OCI-LY1 (cell line): ENCODE results near the gene L3MBTL3.

Experiments
- H2AFZ ChIP-seq: fragments of 200-600 bp; sonication (generic), shearing (Covaris generic); 2 replicates; pipeline ENCODE4 v1.6.0; 2014; ENCODE audit warnings: antibody characterized with exemption, mild to moderate bottlenecking, low read length
- H3F3A ChIP-seq: fragments of 200-600 bp; sonication (generic), shearing (Covaris generic); 2 replicates; pipeline ENCODE4 v1.6.0; 2014; ENCODE audit warnings: mild to moderate bottlenecking, antibody characterized with exemption, low read length, moderate library complexity; ENCODE audit not compliant: insufficient read depth
- H3K27ac ChIP-seq: fragments of 200-600 bp; sonication (generic); 2 replicates; pipeline ENCODE4 v1.5.1; 2014; ENCODE audit warnings: low read length, mixed run types, mild to moderate bottlenecking, low read depth; ENCODE audit not compliant: poor library complexity, severe bottlenecking
- H3K27me3 ChIP-seq: fragments of 200-600 bp; sonication (generic); 2 replicates; pipeline ENCODE4 v1.6.0; 2014; ENCODE audit warnings: antibody characterized with exemption, mild to moderate bottlenecking, low read length, moderate library complexity; ENCODE audit not compliant: insufficient read depth
- H3K36me3 ChIP-seq: fragments of 200-600 bp; sonication (generic); 2 replicates; pipeline ENCODE4 v1.6.1; 2014; ENCODE audit warnings: mild to moderate bottlenecking, antibody characterized with exemption, low read length, moderate library complexity, mixed read lengths; ENCODE audit not compliant: insufficient read depth
- H3K4me1 ChIP-seq: fragments of 200-600 bp; sonication (generic); 2 replicates; pipeline ENCODE4 v1.5.1; 2014; ENCODE audit warnings: mild to moderate bottlenecking, low read length, moderate library complexity; ENCODE audit not compliant: insufficient read depth, severe bottlenecking
- H3K4me2 ChIP-seq: fragments of 200-600 bp; sonication (generic), shearing (Covaris generic); 2 replicates; pipeline ENCODE4 v1.6.1; 2014; ENCODE audit warnings: low read length
- H3K4me3 ChIP-seq: fragments of 200-600 bp; sonication (generic); 2 replicates; pipeline ENCODE4 v1.5.1; 2014; ENCODE audit warnings: low read length, low read depth, mild to moderate bottlenecking, mixed read lengths; ENCODE audit not compliant: poor library complexity, severe bottlenecking
- H3K79me2 ChIP-seq: fragments of 200-600 bp; shearing (Covaris generic); 2 replicates; pipeline ENCODE4 v1.6.1; 2016; ENCODE audit warnings: mixed run types, low read length, mixed read lengths; ENCODE audit not compliant: insufficient read depth
- H3K9ac ChIP-seq: fragments of 200-600 bp; sonication (generic), shearing (Covaris generic); 2 replicates; pipeline ENCODE4 v1.6.1; 2014; ENCODE audit warnings: mild to moderate bottlenecking, low read length, mixed read lengths
- H3K9me2 ChIP-seq: fragments of 200-600 bp; sonication (generic), shearing (Covaris generic); 2 replicates; pipeline ENCODE4 v1.6.1; 2014; ENCODE audit warnings: low read depth, mild to moderate bottlenecking, low read length, mixed read lengths
- H3K9me3 ChIP-seq: fragments of 200-600 bp; shearing (Covaris generic); 2 replicates; pipeline ENCODE4 v1.6.1; 2014; ENCODE audit warnings: low read length, mixed read lengths
- H4K20me1 ChIP-seq: fragments of 200-600 bp; sonication (generic), shearing (Covaris generic); 2 replicates; pipeline ENCODE4 v1.6.0; 2016; ENCODE audit warnings: mild to moderate bottlenecking, low read length; ENCODE audit not compliant: insufficient read depth
- EZH2 ChIP-seq: fragments of 200-600 bp; sonication (generic), shearing (Covaris generic); IDR thresholded peaks from 2 replicates; pipeline ENCODE4 v1.8.0; 2017; ENCODE audit warnings: borderline replicate concordance, mixed run types, mild to moderate bottlenecking, antibody characterized with exemption, low read length, moderate library complexity, mixed read lengths
- TF ChIP-seq, protein P1 (sequence below): fragments of 200-600 bp; sonication (generic), shearing (Covaris generic); IDR thresholded peaks from 2 replicates; pipeline ENCODE4 v1.5.1; 2017; ENCODE audit warnings: mild to moderate bottlenecking, antibody characterized with exemption, low read length, moderate library complexity, mixed read lengths

L3MBTL3 gene

DNA sequence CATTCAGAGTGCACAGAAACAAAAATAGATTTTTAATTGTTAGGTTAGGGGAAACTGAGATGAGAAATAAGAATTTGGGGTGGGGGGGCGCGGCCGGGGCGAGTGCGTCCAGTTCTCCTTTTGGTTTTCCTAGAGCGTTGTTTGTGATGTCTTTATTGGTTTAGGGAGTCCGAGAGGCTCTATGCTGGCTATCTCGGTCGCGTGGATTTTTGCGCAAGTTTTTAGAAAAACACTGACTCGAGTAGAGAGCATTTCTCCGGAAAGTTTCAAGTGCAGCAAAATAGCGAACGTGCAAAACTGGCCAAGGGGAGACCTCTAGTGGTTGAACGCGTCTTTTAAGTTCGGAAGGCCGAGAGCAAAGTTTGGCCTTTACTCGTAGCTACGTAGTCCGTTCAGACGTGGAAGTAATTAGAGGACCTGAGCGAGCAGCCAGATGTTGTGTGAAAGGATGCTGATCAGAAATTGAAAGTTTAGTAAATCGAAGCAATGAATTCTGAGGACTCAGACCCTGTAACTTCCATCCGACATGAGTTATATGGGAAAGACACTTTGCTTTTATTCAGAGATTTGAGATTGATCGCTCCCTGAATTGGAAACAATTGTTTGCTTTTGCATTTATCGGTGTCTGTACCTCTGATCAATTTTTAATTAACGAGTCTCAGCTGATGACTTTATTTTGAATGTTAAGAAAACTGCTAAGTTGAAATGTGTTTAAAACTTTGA lies 2.7 kb downstream of the L3MBTL3 start:
- peaks cover 8% of the 10 kb centered on the region; the same call in 1 of the 2 replicates for H3K36me3 ChIP-seq
- peak overlapping the region; percentile 73 for H3K4me3 ChIP-seq
- H3K27ac ChIP-seq = peak overlapping the region; percentile 12
- TF ChIP-seq, protein P1, sequence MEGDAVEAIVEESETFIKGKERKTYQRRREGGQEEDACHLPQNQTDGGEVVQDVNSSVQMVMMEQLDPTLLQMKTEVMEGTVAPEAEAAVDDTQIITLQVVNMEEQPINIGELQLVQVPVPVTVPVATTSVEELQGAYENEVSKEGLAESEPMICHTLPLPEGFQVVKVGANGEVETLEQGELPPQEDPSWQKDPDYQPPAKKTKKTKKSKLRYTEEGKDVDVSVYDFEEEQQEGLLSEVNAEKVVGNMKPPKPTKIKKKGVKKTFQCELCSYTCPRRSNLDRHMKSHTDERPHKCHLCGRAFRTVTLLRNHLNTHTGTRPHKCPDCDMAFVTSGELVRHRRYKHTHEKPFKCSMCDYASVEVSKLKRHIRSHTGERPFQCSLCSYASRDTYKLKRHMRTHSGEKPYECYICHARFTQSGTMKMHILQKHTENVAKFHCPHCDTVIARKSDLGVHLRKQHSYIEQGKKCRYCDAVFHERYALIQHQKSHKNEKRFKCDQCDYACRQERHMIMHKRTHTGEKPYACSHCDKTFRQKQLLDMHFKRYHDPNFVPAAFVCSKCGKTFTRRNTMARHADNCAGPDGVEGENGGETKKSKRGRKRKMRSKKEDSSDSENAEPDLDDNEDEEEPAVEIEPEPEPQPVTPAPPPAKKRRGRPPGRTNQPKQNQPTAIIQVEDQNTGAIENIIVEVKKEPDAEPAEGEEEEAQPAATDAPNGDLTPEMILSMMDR = peak; percentile 93
- no peak for TF ChIP-seq EZH2
- H3K9me3 ChIP-seq = no peaks in the 10 kb centered on the region
- no peaks in the 10 kb centered on the region for H3K79me2 ChIP-seq
- peak overlapping the region; percentile 76 for H3K4me2 ChIP-seq
- H3K27me3 ChIP-seq = no peaks in the 10 kb centered on the region
- H3K9ac ChIP-seq = peak overlapping the region; percentile 66
- H2AFZ ChIP-seq = no peak overlapping the region
- H3K9me2 ChIP-seq = no peaks in the 10 kb centered on the region
- no peaks in the 10 kb centered on the region; the same call in 1 of the 2 replicates for H3F3A ChIP-seq
- peaks cover 8% of the 10 kb centered on the region for H3K4me1 ChIP-seq
- H4K20me1 ChIP-seq = no peaks in the 10 kb centered on the region; the same call in 1 of the 2 replicates

DNA sequence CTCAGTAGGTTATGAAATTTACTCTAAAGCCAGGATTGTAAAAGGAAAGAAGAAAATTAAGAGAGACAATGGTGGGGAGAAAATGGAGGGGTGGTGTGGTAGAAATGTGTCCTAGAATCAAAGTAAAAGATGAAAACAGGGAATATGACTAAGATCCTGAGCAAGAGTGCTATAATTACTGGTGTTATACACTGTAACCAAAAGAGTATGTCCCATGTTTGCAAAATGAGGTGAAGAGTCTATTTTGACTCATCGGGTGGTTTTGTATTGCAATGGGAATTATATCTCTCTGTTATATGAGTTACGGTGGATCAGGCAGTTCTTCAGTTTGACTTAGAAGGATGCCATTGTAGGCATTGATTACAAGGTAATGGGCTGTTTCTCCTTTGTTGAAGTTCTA lies 8.5 kb downstream of the L3MBTL3 start:
- H2AFZ ChIP-seq = no peak overlapping the region
- H3K4me3 ChIP-seq = no peak overlapping the region
- H3K4me1 ChIP-seq = no peaks in the 10 kb centered on the region
- no peak for TF ChIP-seq EZH2
- TF ChIP-seq, protein P1 = no peak
- no peaks in the 10 kb centered on the region for H3K9me2 ChIP-seq
- H4K20me1 ChIP-seq = no peaks in the 10 kb centered on the region
- no peaks in the 10 kb centered on the region for H3K27me3 ChIP-seq
- H3F3A ChIP-seq = no peaks in the 10 kb centered on the region
- H3K4me2 ChIP-seq = no peak overlapping the region
- H3K27ac ChIP-seq = no peak overlapping the region
- H3K9me3 ChIP-seq = no peaks in the 10 kb centered on the region
- H3K79me2 ChIP-seq = no peaks in the 10 kb centered on the region
- H3K36me3 ChIP-seq = peaks cover 8% of the 10 kb centered on the region
- H3K9ac ChIP-seq = no peak overlapping the region

DNA sequence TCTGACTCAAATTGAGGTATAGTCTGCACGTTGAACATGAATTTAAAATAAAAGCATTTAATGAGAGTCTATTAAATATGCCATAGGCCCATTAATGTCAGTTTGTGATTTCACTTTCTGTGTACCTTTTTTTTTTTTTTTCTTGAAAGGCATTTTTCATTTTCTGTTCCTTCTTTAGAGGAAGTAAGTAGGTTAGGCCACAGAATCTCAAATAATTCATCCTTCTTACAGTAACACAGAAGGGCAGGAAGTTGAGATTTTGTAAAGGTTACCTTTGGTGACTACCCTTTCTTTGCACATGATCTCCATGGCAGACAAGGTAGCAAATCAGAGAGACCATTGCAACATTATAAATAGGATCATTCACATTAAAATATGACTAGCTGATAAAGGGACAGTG lies 9.6 kb downstream of the L3MBTL3 start:
- Histone ChIP-seq H3K9me3 (no peaks in the 10 kb centered on the region), H4K20me1 (no peaks in the 10 kb centered on the region), H3K9ac (no peak overlapping the region), H3K36me3 (peaks cover 17% of the 10 kb centered on the region), H3K4me2 (no peak overlapping the region), H3K9me2 (no peaks in the 10 kb centered on the region), H3K4me3 (no peak overlapping the region), H2AFZ (no peak overlapping the region), H3K27me3 (no peaks in the 10 kb centered on the region), H3K79me2 (no peaks in the 10 kb centered on the region), H3K4me1 (no peaks in the 10 kb centered on the region), H3F3A (no peaks in the 10 kb centered on the region), H3K27ac (no peak overlapping the region)
- TF ChIP-seq, protein P1 = no peak
- TF ChIP-seq EZH2 = no peak
